Suprapubic skin (tissue), 4 donors: ENCODE results near the gene RPL15. TPM values are rescaled to one million over a fixed set of nuclear protein-coding genes. Genes with fewer than 3 reads are reported as not detected.

Experiments
- DNase-seq, 2 donors: peaks; one replicate each; pipeline ENCODE4 v3.0.0-alpha.2; 2019; ENCODE audit warnings: low spot score in 2 of 2
- H3K27ac ChIP-seq: fragments of 200-600 bp; sonication (generic); one replicate; pipeline ENCODE4 v1.5.1; 2019
- H3K27me3 ChIP-seq: fragments of 200-600 bp; sonication (generic); one replicate; pipeline ENCODE4 v1.5.1; 2019
- H3K36me3 ChIP-seq: fragments of 200-600 bp; sonication (generic); one replicate; pipeline ENCODE4 v1.5.1; 2019
- H3K4me1 ChIP-seq: fragments of 200-600 bp; sonication (generic); one replicate; pipeline ENCODE4 v1.5.1; 2019
- H3K4me3 ChIP-seq: fragments of 200-600 bp; sonication (generic); one replicate; pipeline ENCODE4 v1.5.1; 2019; ENCODE audit warnings: mild to moderate bottlenecking
- H3K9me3 ChIP-seq: fragments of 200-600 bp; sonication (generic); one replicate; pipeline ENCODE4 v1.5.1; 2019
- CTCF ChIP-seq, 2 donors: fragments of 200-600 bp in 1 of 2; fragments of 450-650 bp in 1 of 2; sonication (generic) in 1 of 2; IDR thresholded peaks; one replicate each; pipeline ENCODE4 v1.5.1; 2016 to 2019; ENCODE audit warnings: antibody characterized with exemption in 2 of 2, mild to moderate bottlenecking in 1 of 2, moderate library complexity in 1 of 2
- EP300 ChIP-seq: sonication (generic); formaldehyde crosslinking; IDR thresholded peaks from one replicate; pipeline ENCODE4 v1.6.1; 2017; ENCODE audit warnings: antibody characterized with exemption
- POLR2A ChIP-seq, 2 donors: fragments of 450-650 bp; IDR thresholded peaks; one replicate each; pipeline ENCODE4 v1.6.1; 2017; ENCODE audit warnings: antibody characterized with exemption in 2 of 2, mild to moderate bottlenecking in 2 of 2, moderate library complexity in 2 of 2
- POLR2AphosphoS5 ChIP-seq, 3 donors: sonication (generic); formaldehyde crosslinking; IDR thresholded peaks; one replicate each; pipeline ENCODE4 v1.6.1; 2017; ENCODE audit warnings: antibody characterized with exemption in 3 of 3
- WGBS: methylation state at CpG from one replicate; pipeline ENCODE4 v1.1.5; 2018; 5-methylcytosine and 5-hydroxymethylcytosine counted together
- total RNA-seq, 4 donors: library from RNA; depleted of rRNA; stranded (reverse); fragments of >200 nt; gene quantifications; one replicate each; pipeline ENCODE4 v1.1.0, GENCODE V29; 2016

The RPL15 gene
- total RNA-seq, 4 donors from 2014 or later: 1,650 to 2,624 (median 2,399) TPM

- DNase-seq: no peak
- no peak overlapping the region for H3K4me3 ChIP-seq
- H3K36me3 ChIP-seq: peaks cover 14% of the 10 kb centered on the region
- no peaks in the 10 kb centered on the region for H3K27me3 ChIP-seq
- H3K4me1 ChIP-seq: peaks cover 33% of the 10 kb centered on the region
- TF ChIP-seq EP300: no peak
- TF ChIP-seq CTCF (IDR thresholded peaks at IDR 0.05): no peak
- no peak for TF ChIP-seq POLR2A (IDR thresholded peaks at IDR 0.05)
- TF ChIP-seq POLR2AphosphoS5 (IDR thresholded peaks at IDR 0.05): no peak
- no peaks in the 10 kb centered on the region for H3K9me3 ChIP-seq
- WGBS: 48% methylated on average over 3 of the region's 3 CpGs
- H3K27ac ChIP-seq: no peak overlapping the region
Measured at GRCh38 chr3:23956701-23957100, 39.8 kb downstream of the RPL15 start.

GRCh38 chr3:23959135-23959900 lies 42.4 kb downstream of the RPL15 start:
- H3K36me3 ChIP-seq: peaks cover 25% of the 10 kb centered on the region
- H3K9me3 ChIP-seq: no peaks in the 10 kb centered on the region
- peaks cover 10% of the 10 kb centered on the region for H3K4me1 ChIP-seq
- TF ChIP-seq EP300 (no peak), POLR2AphosphoS5 (IDR thresholded peaks at IDR 0.05) (no peak), CTCF (IDR thresholded peaks at IDR 0.05) (no peak), POLR2A (IDR thresholded peaks at IDR 0.05) (no peak)
- WGBS: 66% methylated on average over 7 of the region's 7 CpGs
- no peaks in the 10 kb centered on the region for H3K27me3 ChIP-seq
- no peak for DNase-seq
- no peak overlapping the region for H3K4me3 ChIP-seq
- peak overlapping the region; percentile 18 for H3K27ac ChIP-seq

GRCh38 chr3:23960649-23961048 lies 43.7 kb downstream of the RPL15 start:
- Histone ChIP-seq H3K4me3 (no peak overlapping the region), H3K36me3 (peaks cover 36% of the 10 kb centered on the region), H3K9me3 (no peaks in the 10 kb centered on the region), H3K27me3 (no peaks in the 10 kb centered on the region), H3K27ac (no peak overlapping the region), H3K4me1 (peaks cover 10% of the 10 kb centered on the region)
- TF ChIP-seq POLR2A (IDR thresholded peaks at IDR 0.05): no peak
- no peak for TF ChIP-seq CTCF (IDR thresholded peaks at IDR 0.05)
- TF ChIP-seq EP300: no peak
- TF ChIP-seq POLR2AphosphoS5 (IDR thresholded peaks at IDR 0.05): no peak
- 36% methylated on average over 1 of the region's 1 CpG for WGBS
- no peak for DNase-seq

GRCh38 chr3:23961066-23961465 lies 44.1 kb downstream of the RPL15 start:
- no peaks in the 10 kb centered on the region for H3K27me3 ChIP-seq
- no peak overlapping the region for H3K4me3 ChIP-seq
- no peaks in the 10 kb centered on the region for H3K9me3 ChIP-seq
- DNase-seq: no peak
- H3K36me3 ChIP-seq: peaks cover 40% of the 10 kb centered on the region
- TF ChIP-seq POLR2A (IDR thresholded peaks at IDR 0.05) (no peak), EP300 (no peak), POLR2AphosphoS5 (IDR thresholded peaks at IDR 0.05) (no peak), CTCF (IDR thresholded peaks at IDR 0.05) (no peak)
- peaks cover 14% of the 10 kb centered on the region for H3K4me1 ChIP-seq
- no peak overlapping the region for H3K27ac ChIP-seq
- WGBS: 100% methylated on average over 1 of the region's 1 CpG

GRCh38 chr3:23961913-23962312 lies 45.0 kb downstream of the RPL15 start:
- H3K27ac ChIP-seq: no peak overlapping the region
- H3K4me1 ChIP-seq: peaks cover 13% of the 10 kb centered on the region
- no peaks in the 10 kb centered on the region for H3K9me3 ChIP-seq
- no peak overlapping the region for H3K4me3 ChIP-seq
- 95% methylated on average over 5 of the region's 5 CpGs for WGBS
- H3K36me3 ChIP-seq: peaks cover 47% of the 10 kb centered on the region
- no peak for DNase-seq
- TF ChIP-seq POLR2A (IDR thresholded peaks at IDR 0.05) (no peak), EP300 (no peak), CTCF (IDR thresholded peaks at IDR 0.05) (no peak), POLR2AphosphoS5 (IDR thresholded peaks at IDR 0.05) (no peak)
- no peaks in the 10 kb centered on the region for H3K27me3 ChIP-seq
